NCI-H2196 (cell line): ENCODE data around the gene C6orf141.

Source experiments
- DNase-seq: peaks from one replicate; lab custom pipeline; 2025; ENCODE audit not compliant: unreplicated experiment; lab: John Stamatoyannopoulos, UW

The C6orf141 gene

DNA sequence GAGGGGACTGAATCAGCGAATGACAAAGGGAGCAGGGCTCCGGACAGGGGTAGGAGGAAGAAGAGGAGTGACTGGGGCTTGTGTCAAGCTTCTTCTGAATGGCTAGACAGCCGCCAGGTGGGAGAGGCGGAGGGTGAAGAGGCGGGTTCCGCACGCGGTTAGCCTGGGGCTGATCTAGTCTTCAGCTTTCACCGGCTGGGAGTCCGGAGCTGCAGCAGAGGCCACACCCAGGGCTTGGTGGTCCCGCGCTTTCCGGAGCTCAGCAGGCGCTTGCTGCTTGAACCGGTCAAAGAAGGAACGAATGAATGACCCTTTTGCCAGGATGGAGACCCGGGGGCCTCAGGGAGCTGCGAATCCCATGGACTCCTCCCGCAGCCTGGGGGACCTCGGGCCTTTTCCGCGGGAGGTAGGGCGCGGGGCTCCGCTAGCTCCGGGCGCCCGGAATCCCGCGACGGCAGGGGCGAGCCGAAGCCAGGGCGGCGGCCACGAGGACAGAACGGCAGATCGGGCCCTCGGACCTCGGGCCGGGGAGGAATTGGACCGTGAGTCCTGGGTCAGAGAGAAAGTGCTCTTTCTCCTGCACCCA is at the start of gene C6orf141:
Gene C6orf141, plus strand, starts transcription at position 177 of the 586 bp plus-strand sequence. Its CDS starts 125 bp downstream, at position 302.
- peak; percentile 79 for DNase-seq

GRCh38 chr6:49504666-49505065 is 45.8 kb upstream of the C6orf141 start:
- no peak for DNase-seq

GRCh38 chr6:49506569-49507111 is 43.8 kb upstream of the C6orf141 start:
- no peak for DNase-seq

GRCh38 chr6:49509342-49509741 is 41.1 kb upstream of the C6orf141 start:
- no peak for DNase-seq

- DNase-seq: no peak
Measured at GRCh38 chr6:49513153-49513989, 37.1 kb upstream of the C6orf141 start.

DNA sequence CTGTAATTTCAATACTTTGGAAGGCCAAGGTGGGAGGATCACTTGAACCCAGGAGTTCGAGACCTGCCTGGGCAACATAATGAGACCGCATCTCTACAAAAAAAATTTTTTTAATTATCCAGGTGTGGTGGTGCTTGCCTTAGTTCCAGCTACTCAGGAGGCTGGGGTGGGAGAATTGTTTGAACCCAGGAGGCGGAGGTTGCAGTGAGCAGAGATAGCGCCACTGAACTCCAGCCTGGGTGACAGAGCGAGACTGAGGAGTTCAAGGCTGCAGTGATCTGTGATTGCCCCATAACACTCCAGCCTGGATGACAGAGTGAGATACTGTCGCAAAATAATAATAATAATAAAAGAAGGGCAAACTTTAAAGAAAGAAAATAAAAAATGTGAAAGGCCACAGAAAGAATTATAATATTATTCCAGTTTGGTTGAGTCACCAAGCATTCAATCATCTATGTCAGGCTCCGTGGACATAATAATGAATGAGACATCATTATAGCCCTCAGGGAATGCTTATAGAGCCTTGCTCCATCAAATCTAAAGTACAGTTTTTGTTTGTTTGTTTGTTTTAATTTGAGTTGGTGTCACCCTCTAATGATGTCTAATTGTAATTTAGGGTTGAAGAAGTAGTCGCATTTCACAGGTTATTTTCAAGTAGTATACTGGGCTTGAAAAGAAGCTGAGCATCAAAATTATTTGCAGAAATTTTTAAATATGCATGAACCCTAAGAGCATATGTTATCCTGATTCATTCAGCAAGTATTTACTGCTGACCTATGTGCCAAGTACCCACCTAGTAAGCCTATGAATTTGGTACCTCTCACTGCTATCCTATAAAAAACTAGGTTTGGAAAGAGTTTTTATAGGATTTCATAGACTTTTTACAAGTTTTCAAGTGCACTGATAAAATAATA is 35.6 kb upstream of the C6orf141 start:
- DNase-seq: no peak

GRCh38 chr6:49515485-49516146 is 34.9 kb upstream of the C6orf141 start:
- no peak for DNase-seq

DNA sequence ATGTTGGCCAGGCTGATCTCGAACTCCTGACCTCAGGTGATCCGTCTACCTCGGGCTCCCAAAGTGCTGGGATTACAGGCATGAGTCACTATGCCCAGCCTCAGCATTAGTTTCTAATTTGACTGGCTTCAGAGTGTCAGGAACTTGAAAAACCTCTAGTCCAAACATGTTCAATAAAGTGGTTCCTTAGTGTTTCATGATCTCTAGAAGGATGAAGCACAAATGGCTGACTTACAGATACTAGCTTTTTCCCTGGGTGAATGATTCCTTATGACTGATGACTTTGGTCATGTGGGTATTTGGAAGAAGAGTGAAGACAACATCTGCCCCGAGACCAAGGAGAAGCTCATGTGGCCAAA is 34.3 kb upstream of the C6orf141 start:
- DNase-seq: no peak

DNA sequence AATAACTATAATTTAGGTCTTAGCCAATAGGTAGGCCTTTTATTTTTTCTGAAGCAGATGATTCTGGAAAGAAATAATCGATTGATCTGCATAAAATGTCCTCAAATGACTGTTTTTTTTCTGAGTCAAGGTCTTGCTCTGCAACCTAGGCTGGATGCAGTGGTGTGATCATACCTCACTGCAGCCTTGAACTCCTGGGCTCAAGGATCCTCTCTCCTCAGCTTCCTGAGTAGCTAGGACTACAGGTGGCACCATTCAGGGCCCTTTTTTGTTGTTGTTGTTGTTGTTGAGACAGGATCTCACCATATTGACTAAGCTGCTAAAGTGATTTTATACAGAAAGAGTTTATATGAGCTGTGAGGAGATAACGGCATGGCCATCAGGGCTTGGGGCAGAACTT is 32.5 kb upstream of the C6orf141 start:
- DNase-seq: no peak

DNA sequence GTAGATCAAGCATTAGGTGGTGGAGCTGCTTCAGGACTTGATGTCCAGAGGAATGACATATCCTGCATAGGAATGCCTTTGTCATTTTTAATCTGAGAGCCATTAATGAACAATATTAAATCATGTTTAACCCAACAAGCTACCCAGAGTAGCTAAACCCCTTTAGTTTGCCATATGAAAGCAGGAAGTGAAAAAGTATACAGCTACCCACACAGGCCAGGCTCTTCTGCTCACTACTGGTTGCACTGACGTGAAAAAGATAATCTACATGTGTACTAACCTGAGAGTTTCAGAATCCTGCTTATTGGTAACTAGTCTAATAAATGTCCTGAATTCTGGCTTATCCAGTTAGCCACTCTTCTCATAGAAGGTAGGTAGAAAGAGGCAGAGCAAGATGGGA is 30.8 kb upstream of the C6orf141 start:
- DNase-seq: no peak

DNA sequence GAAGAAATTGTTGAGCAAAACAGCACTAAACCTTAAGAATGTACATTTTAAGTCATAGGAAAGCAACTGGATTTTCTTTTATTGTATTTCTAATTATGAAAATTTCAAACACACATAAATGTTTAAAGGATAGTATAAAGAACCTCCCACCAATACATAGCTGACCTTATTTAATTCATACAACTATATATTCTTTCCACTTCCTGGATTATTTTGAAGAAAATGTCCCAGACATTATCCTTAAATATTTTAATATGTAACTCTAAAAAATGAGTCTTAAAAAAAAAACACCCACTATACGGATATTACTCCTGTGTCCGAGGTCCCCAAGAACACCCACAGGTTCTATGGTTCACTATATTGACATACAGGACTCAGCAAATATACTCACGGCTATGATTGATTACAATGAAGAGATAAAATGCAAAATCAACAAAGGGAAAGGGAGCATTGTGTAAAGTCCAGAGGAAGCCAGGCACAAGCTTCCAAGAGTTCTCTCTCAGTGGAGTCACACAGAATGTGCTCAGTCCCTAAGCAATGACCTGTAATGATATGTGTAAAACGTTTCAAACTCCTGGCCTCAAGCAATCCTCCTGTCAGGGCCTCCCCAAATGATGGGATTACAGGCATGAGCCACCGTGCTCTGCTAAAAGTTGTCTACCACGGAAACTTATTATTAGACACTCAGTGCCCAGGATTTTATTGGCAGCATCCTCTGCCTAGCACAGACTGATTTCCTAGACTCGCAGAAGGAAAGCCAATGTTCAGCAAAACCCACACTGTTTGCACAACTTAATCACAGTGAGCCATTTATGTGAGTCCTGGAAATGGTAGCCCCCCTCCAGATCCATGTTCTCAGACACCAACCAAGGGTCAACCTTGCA is 27.5 kb upstream of the C6orf141 start:
- no peak for DNase-seq

- no peak for DNase-seq
Measured at GRCh38 chr6:49523901-49524300, 26.6 kb upstream of the C6orf141 start.

DNA sequence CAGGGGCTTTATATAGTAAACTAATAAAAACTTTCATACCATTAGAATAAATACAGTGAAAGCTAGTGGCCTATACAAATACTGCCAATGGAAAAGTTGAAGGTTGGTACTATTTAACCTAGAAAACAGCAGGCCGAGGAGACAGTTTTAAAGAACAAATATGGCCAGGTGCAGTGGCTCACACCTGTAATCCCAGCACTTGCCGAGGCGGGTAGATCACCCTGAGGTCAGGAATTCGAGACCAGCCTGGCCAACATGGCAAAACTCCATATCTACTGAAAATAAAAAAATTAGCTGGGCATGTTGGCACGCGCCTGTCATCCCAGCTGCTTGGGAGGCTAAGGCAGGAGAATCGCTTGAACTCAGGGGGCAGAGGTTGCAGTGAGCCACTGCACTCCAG is 25.9 kb upstream of the C6orf141 start:
- peak; percentile 41 for DNase-seq

DNA sequence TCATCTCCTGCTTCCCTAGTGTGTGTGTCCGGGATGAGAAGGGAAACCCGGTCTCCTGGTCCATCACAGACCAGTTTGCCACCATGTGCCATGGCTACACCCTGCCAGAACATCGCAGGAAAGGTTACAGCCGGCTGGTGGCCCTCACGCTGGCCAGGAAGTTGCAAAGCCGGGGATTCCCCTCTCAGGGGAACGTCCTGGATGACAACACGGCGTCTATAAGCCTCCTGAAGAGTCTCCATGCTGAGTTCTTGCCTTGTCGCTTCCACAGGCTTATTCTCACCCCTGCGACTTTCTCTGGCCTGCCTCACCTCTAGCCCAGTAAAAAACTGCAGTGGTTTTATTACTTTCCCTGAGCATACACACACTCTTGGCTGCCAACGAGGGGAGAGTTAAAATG is 23.9 kb upstream of the C6orf141 start:
- no peak for DNase-seq

DNA sequence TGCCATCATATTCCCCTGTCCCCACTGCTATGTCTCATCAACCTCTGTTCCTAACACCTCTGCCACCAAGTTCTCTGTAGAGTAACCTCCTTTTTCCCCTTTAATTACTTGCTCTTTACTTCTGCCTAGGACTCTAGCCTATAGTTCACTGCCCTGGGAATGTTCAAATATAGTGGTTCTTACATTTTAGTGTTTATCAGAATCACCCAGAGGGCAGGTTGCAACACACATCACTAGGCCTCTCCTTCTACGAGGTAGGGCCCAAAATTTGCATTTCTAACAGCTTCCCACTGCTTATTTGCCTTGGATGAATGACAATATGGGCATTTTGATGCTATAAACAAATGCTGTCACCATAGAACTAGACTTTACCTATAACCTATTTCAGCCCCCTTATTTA is 23.1 kb upstream of the C6orf141 start:
- DNase-seq: no peak

DNA sequence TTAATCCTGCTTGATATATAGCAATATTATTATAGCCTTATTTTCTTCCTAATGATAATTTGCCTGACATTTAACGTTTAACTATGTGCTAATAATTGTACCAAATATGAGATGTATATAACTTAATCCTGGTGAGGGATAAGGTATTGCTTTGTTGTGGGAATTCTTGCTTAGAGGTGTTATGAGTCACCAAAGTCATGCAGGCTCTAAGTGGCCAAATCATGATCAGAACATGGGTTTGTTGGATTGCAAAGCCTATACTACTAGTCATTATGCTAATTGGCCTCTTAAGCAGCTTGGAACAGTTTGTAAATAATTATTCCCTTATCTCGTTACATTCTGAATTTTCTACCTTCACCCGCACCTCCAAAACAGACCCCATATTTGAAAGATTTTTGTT is 21.9 kb upstream of the C6orf141 start:
- DNase-seq: no peak

GRCh38 chr6:49530141-49530776 is 20.2 kb upstream of the C6orf141 start:
- DNase-seq: no peak

GRCh38 chr6:49531774-49532569 is 18.5 kb upstream of the C6orf141 start:
- DNase-seq: peak; percentile 74

GRCh38 chr6:49535795-49536194 is 14.7 kb upstream of the C6orf141 start:
- no peak for DNase-seq
